ENCODE results near the gene OTULINL. TPM values are rescaled to one million over a fixed set of nuclear protein-coding genes. Genes with fewer than 3 reads are reported as not detected.

OTULINL gene
- polyA plus RNA-seq, 1 donor (not counting 4 experiments of a cell fraction or from before 2014, with no cell fraction given), result 0.62 TPM

DNA sequence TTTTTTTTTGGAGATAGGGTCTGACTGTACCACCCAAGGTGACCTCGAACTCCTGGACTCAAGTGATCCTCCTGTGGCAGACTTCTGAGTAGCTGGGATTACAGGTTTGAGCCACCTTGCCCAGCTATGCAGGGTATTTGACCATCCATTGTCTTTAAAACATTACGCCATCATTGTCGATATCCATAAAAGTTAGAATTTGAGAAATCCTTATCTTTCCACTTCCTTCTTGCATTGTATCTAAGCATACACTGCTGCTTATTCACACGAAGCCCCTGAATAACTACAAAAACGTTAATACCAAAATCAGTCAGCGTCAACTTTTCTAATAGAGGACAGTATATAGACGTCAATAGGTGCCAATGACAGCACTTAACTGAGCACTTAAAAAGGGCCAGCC is 5.4 kb upstream of the OTULINL start:
- TF ChIP-seq EZH2 (IDR thresholded peaks at IDR 0.05; ENCODE audit: low read length), result no peak
- TF ChIP-seq, protein P1, sequence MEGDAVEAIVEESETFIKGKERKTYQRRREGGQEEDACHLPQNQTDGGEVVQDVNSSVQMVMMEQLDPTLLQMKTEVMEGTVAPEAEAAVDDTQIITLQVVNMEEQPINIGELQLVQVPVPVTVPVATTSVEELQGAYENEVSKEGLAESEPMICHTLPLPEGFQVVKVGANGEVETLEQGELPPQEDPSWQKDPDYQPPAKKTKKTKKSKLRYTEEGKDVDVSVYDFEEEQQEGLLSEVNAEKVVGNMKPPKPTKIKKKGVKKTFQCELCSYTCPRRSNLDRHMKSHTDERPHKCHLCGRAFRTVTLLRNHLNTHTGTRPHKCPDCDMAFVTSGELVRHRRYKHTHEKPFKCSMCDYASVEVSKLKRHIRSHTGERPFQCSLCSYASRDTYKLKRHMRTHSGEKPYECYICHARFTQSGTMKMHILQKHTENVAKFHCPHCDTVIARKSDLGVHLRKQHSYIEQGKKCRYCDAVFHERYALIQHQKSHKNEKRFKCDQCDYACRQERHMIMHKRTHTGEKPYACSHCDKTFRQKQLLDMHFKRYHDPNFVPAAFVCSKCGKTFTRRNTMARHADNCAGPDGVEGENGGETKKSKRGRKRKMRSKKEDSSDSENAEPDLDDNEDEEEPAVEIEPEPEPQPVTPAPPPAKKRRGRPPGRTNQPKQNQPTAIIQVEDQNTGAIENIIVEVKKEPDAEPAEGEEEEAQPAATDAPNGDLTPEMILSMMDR (optimal IDR thresholded peaks at IDR 0.05 in 1 of 3, IDR thresholded peaks at IDR 0.05 in 1 of 3, conservative IDR thresholded peaks at IDR 0.05 in 1 of 3; ENCODE audit: extremely low read depth in 1 of 3, insufficient read depth in 2 of 3, low read length in 3 of 3), result no peak
- no peak for FAIRE-seq
- dilution Hi-C loops (cut with MboI; ENCODE audit: extremely low pct_ligation_motif_present, low sequenced_read_pairs), result no loop called here

DNA sequence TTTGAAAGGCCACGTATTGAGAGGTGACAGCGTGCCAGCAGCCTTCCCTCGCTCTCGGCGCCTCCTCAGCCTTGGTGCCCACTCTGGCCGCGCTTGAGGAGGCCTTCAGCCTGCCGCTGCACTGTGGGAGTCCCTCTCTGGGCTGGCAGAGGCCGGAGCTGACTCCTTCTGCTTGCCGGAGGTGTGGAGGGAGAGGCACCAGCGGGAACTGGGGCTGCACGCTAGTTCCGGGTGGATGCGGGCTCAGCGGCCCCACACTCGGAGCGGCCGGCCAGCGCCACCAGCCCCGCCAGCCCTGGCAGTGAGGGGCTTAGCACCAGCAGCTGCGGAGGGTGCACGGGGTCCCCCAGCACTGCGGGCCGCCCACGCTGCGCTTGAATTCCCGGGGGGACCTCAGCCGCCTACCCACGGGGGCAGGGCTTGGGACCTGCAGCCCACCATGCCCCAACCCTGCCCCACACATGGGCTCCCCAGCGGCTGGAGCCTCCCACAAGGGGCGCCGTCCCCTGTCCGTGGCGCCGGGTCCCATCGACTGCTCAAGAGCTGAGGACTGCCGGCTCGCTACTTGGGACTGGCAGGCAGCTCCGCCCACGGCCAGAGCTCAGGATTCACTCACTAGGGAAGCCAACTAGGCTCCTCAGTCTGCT is 4.4 kb upstream of the OTULINL start:
- Histone ChIP-seq H3K9me1 (ENCODE audit: control insufficient read depth, extremely low read depth, insufficient read depth, low read length) (no peaks in the 10 kb centered on the region), H3K4me3 (ENCODE audit: control insufficient read depth in 2 of 3, extremely low read depth in 1 of 3, insufficient read depth in 2 of 3, low read depth in 1 of 3, low read length in 3 of 3) (no peak overlapping the region), H2AFZ (ENCODE audit: control insufficient read depth, low read length) (no peak overlapping the region), H3K4me1 (ENCODE audit: control insufficient read depth, extremely low read depth, insufficient read depth, low read length) (no peaks in the 10 kb centered on the region), H3K9ac (ENCODE audit: control insufficient read depth, extremely low read depth, insufficient read depth, low read length) (no peak overlapping the region), H3K4me2 (ENCODE audit: control insufficient read depth, extremely low read depth, insufficient read depth, low read depth, low read length) (no peak overlapping the region), H3K9me3 (ENCODE audit: control insufficient read depth, low read depth, low read length) (no peaks in the 10 kb centered on the region), H3K27ac (ENCODE audit: control insufficient read depth, insufficient read depth, low read length) (no peak overlapping the region), H4K20me1 (ENCODE audit: control insufficient read depth, extremely low read depth, insufficient read depth, low read length) (no peaks in the 10 kb centered on the region), H3K27me3 (ENCODE audit: control insufficient read depth, extremely low read depth, insufficient read depth, low read length) (peaks cover 11% of the 10 kb centered on the region), H3K36me3 (ENCODE audit: control insufficient read depth in 2 of 2, extremely low read depth in 1 of 2, insufficient read depth in 2 of 2, low read length in 2 of 2) (no peaks in the 10 kb centered on the region), H3K79me2 (ENCODE audit: control insufficient read depth, insufficient read depth, low read length) (no peaks in the 10 kb centered on the region)
- FAIRE-seq, result no peak
- DNase-seq (ENCODE audit: low read depth, low spot score), result no peak
- no peak for TF ChIP-seq EZH2 (IDR thresholded peaks at IDR 0.05; ENCODE audit: low read length)
- TF ChIP-seq, protein P1 (optimal IDR thresholded peaks at IDR 0.05 in 1 of 3, IDR thresholded peaks at IDR 0.05 in 1 of 3, conservative IDR thresholded peaks at IDR 0.05 in 1 of 3; ENCODE audit: extremely low read depth in 1 of 3, insufficient read depth in 2 of 3, low read length in 3 of 3), result no peak
- dilution Hi-C loops (cut with MboI; ENCODE audit: extremely low pct_ligation_motif_present, low sequenced_read_pairs), result no loop called here

More for the DNA sequence above, 5.4 kb upstream of the OTULINL start:
- Histone ChIP-seq H3K9ac (ENCODE audit: control insufficient read depth, extremely low read depth, insufficient read depth, low read length) (no peak overlapping the region), H3K9me3 (ENCODE audit: control insufficient read depth, low read depth, low read length) (no peaks in the 10 kb centered on the region), H3K4me2 (ENCODE audit: control insufficient read depth, extremely low read depth, insufficient read depth, low read depth, low read length) (no peak overlapping the region), H3K4me1 (ENCODE audit: control insufficient read depth, extremely low read depth, insufficient read depth, low read length) (no peaks in the 10 kb centered on the region), H3K27me3 (ENCODE audit: control insufficient read depth, extremely low read depth, insufficient read depth, low read length) (peaks cover 5% of the 10 kb centered on the region), H3K36me3 (ENCODE audit: control insufficient read depth in 2 of 2, extremely low read depth in 1 of 2, insufficient read depth in 2 of 2, low read length in 2 of 2) (no peaks in the 10 kb centered on the region), H3K79me2 (ENCODE audit: control insufficient read depth, insufficient read depth, low read length) (no peaks in the 10 kb centered on the region), H2AFZ (ENCODE audit: control insufficient read depth, low read length) (no peak overlapping the region), H4K20me1 (ENCODE audit: control insufficient read depth, extremely low read depth, insufficient read depth, low read length) (no peaks in the 10 kb centered on the region), H3K9me1 (ENCODE audit: control insufficient read depth, extremely low read depth, insufficient read depth, low read length) (no peaks in the 10 kb centered on the region), H3K27ac (ENCODE audit: control insufficient read depth, insufficient read depth, low read length) (no peak overlapping the region), H3K4me3 (ENCODE audit: control insufficient read depth in 2 of 3, extremely low read depth in 1 of 3, insufficient read depth in 2 of 3, low read depth in 1 of 3, low read length in 3 of 3) (no peak overlapping the region)
- DNase-seq (ENCODE audit: low read depth, low spot score), result no peak
